ENCODE measurements around the gene AMY2B.

DNA sequence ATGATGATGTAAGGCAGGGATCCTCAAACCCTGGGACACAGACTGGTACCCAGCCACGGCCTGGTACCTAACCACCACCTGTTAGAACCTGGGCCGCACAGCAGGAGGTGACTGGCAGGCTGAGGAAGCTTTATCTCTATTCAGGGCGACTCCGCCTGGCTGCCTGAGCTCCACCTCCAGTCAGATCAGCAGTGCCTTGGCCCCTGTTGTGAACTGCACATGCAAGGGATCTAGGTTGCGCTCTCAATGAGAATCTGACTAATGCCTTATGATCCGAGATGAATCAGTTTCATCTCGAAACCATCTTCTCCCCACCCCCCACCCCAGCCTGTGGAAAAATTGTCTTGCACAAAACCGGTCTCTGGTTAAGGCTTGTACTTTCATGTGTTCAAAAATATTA, 41.6 kb upstream of the AMY2B start:
- TF ChIP-seq, protein P1, sequence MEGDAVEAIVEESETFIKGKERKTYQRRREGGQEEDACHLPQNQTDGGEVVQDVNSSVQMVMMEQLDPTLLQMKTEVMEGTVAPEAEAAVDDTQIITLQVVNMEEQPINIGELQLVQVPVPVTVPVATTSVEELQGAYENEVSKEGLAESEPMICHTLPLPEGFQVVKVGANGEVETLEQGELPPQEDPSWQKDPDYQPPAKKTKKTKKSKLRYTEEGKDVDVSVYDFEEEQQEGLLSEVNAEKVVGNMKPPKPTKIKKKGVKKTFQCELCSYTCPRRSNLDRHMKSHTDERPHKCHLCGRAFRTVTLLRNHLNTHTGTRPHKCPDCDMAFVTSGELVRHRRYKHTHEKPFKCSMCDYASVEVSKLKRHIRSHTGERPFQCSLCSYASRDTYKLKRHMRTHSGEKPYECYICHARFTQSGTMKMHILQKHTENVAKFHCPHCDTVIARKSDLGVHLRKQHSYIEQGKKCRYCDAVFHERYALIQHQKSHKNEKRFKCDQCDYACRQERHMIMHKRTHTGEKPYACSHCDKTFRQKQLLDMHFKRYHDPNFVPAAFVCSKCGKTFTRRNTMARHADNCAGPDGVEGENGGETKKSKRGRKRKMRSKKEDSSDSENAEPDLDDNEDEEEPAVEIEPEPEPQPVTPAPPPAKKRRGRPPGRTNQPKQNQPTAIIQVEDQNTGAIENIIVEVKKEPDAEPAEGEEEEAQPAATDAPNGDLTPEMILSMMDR (IDR thresholded peaks at IDR 0.05), result no peak
- TF ChIP-seq, protein P2, sequence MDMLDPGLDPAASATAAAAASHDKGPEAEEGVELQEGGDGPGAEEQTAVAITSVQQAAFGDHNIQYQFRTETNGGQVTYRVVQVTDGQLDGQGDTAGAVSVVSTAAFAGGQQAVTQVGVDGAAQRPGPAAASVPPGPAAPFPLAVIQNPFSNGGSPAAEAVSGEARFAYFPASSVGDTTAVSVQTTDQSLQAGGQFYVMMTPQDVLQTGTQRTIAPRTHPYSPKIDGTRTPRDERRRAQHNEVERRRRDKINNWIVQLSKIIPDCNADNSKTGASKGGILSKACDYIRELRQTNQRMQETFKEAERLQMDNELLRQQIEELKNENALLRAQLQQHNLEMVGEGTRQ (IDR thresholded peaks at IDR 0.05; ENCODE audit: borderline replicate concordance, low read depth, low read length), result no peak
- no peak for TF ChIP-seq NFIC (IDR thresholded peaks at IDR 0.05; ENCODE audit: borderline replicate concordance)
- TF ChIP-seq, protein P3, sequence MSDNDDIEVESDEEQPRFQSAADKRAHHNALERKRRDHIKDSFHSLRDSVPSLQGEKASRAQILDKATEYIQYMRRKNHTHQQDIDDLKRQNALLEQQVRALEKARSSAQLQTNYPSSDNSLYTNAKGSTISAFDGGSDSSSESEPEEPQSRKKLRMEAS (IDR thresholded peaks at IDR 0.05; ENCODE audit: low read depth), result no peak

Measured in SK-N-SH (cell line).